HL-60 (cell line): ENCODE data around the gene KCNQ1.

Source experiments
- DNase-seq, 2 experiments: peaks; one replicate each; pipeline ENCODE4 v3.0.0-alpha.2; 2010 to 2020; ENCODE audit warnings: low read depth in 1 of 2, low spot score in 1 of 2
- H3K27ac ChIP-seq: fragments of 250-450 bp; sonication (Bioruptor Pico); replicated peaks from 2 replicates; pipeline ENCODE4 v1.5.1; 2020; ENCODE audit warnings: mild to moderate bottlenecking, moderate library complexity
- H3K27me3 ChIP-seq: fragments of 250-450 bp; sonication (Bioruptor Pico); 2 replicates; pipeline ENCODE4 v1.5.1; 2021; ENCODE audit warnings: mild to moderate bottlenecking, moderate library complexity; ENCODE audit not compliant: insufficient read depth, poor library complexity, severe bottlenecking
- H3K4me3 ChIP-seq: replicated peaks from 2 replicates; pipeline ENCODE4 v1.5.1; 2011; ENCODE audit warnings: mild to moderate bottlenecking, control low read depth, low read length; ENCODE audit not compliant: insufficient read depth
- CTCF ChIP-seq: IDR thresholded peaks from one replicate; pipeline ENCODE4 v1.5.1; 2011; ENCODE audit warnings: low read length, control low read depth, inconsistent platforms; ENCODE audit not compliant: insufficient read depth
- GABPA ChIP-seq: IDR thresholded peaks from 2 replicates; pipeline ENCODE4 v1.6.1; 2012; ENCODE audit warnings: low read depth
- POLR2AphosphoS5 ChIP-seq: IDR thresholded peaks from 2 replicates; pipeline ENCODE4 v1.6.1; 2012; ENCODE audit warnings: low read depth
- REST ChIP-seq: IDR thresholded peaks from 2 replicates; pipeline ENCODE4 v1.6.1; 2012; ENCODE audit warnings: low read depth; ENCODE audit not compliant: insufficient replicate concordance
- SPI1 ChIP-seq: IDR thresholded peaks from 2 replicates; pipeline ENCODE4 v1.6.1; 2012; ENCODE audit warnings: low read depth, mild to moderate bottlenecking, borderline replicate concordance

KCNQ1 gene

DNA sequence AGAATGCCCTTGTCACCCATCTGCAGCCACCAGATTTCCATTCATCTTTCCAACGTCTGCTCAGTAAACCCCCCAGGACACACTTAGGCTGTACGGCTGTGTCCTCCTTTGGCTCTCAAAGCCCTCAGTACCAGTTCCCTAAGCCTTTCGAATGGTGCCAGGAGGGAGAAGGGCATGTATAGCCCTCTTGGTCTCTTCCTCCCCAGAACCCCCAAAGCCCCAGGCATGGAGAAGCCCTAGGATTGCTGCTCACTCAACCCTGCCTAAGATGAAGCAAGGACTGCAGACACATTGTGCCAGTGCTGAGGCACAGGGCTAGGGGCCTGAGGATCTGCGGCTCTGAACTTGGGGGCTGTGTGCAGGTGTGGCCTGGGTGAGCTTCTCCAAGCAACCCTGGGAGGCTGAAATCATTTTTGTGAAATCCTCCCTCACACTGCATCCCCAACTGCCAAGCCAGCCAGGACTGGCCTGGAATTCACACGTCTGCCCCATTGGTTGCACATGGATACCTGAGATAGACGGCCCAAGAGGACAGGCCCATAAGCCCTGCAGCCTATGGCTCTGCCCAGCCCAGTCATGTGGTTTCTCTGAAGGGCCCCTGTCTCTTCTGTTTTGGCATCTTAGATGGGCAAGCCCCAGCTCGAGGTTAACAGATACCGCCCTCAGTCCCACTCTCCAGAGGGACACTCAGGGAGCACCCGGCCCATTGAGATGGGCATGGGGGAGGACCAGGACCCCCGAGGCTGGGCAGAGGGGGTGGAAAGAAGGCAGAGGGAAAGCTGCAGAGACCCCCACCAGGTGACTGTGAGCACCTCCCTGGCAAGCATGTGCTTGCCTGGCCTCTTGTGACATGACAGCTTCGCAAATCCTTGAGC lies 221.0 kb downstream of the KCNQ1 start:
- Histone ChIP-seq H3K27me3 (no peaks in the 10 kb centered on the region), H3K27ac (no peak overlapping the region), H3K4me3 (no peak overlapping the region)
- TF ChIP-seq REST (no peak), POLR2AphosphoS5 (no peak), GABPA (no peak), CTCF (no peak), SPI1 (no peak)
- no peak for DNase-seq

- no peak overlapping the region for H3K4me3 ChIP-seq
- no peak for DNase-seq
- no peak overlapping the region for H3K27ac ChIP-seq
Measured at GRCh38 chr11:2666401-2666741, 221.6 kb downstream of the KCNQ1 start.

More at GRCh38 chr11:2666401-2666741, 221.6 kb downstream of the KCNQ1 start:
- no peaks in the 10 kb centered on the region for H3K27me3 ChIP-seq
- no peak for TF ChIP-seq SPI1
- no peak for TF ChIP-seq REST
- TF ChIP-seq CTCF, result no peak
- TF ChIP-seq POLR2AphosphoS5, result no peak
- TF ChIP-seq GABPA, result no peak
